Stomach (tissue), 9 donors: ENCODE data around the gene CHMP4B. TPM values are rescaled to one million over a fixed set of nuclear protein-coding genes. Genes with fewer than 3 reads are reported as not detected.

Experiments
- DNase-seq, 2 donors: peaks; one replicate each; pipeline versions ENCODE4 v3.0.0 to v3.0.0-alpha.2; 2013 to 2019
- H3K27ac ChIP-seq, 5 donors: fragments of 200-600 bp in 4 of 5; sonication (generic) in 4 of 5; one replicate each; pipeline ENCODE4 v1.5.1; 2013 to 2019; ENCODE audit warnings: mild to moderate bottlenecking in 1 of 5, moderate library complexity in 1 of 5
- H3K27me3 ChIP-seq, 3 donors: fragments of 200-600 bp; sonication (generic); one replicate each; pipeline ENCODE4 v1.5.1; 2017 to 2019; ENCODE audit warnings: mixed run types in 1 of 3
- H3K36me3 ChIP-seq, 4 donors: fragments of 200-600 bp; sonication (generic); 1 replicate in 3 of 4; 2 replicates in 1 of 4; pipeline ENCODE4 v1.5.1; 2016 to 2019
- H3K4me1 ChIP-seq, 4 donors: fragments of 200-600 bp; sonication (generic); one replicate each; pipeline ENCODE4 v1.5.1; 2016 to 2019
- H3K4me3 ChIP-seq, 4 donors: fragments of 200-600 bp; sonication (generic) in 3 of 4; one replicate each; pipeline ENCODE4 v1.5.1; 2016 to 2019; ENCODE audit warnings: mild to moderate bottlenecking in 1 of 4
- H3K9me3 ChIP-seq, 4 donors: fragments of 200-600 bp; sonication (generic); one replicate each; pipeline ENCODE4 v1.5.1; 2016 to 2019
- EP300 ChIP-seq: sonication (generic); formaldehyde crosslinking; IDR thresholded peaks from one replicate; pipeline ENCODE4 v1.6.1; 2017; ENCODE audit warnings: antibody characterized with exemption
- POLR2A ChIP-seq, 4 donors: fragments of 450-650 bp; IDR thresholded peaks; one replicate each; pipeline ENCODE4 v1.6.1; 2016; ENCODE audit warnings: antibody characterized with exemption in 4 of 4, control low read depth in 2 of 4, mild to moderate bottlenecking in 1 of 4, moderate library complexity in 1 of 4
- POLR2AphosphoS5 ChIP-seq, 3 donors: sonication (generic); formaldehyde crosslinking; IDR thresholded peaks; one replicate each; pipeline ENCODE4 v1.6.1; 2016; ENCODE audit warnings: antibody characterized with exemption in 3 of 3
- WGBS, 5 donors: extraction: QIAGEN DNeasy Blood & Tissue Kit in 3 of 5; methylation state at CpG; one replicate each; pipeline versions ENCODE4 v1.1.5 to v1.1.7; 2013 to 2018; 5-methylcytosine and 5-hydroxymethylcytosine counted together
- intact Hi-C: fragments of 100-400 bp; cut with DNase I; formaldehyde crosslinking; loops from one replicate; pipeline ENCODE4 v1.15.1; 2023; ENCODE audit warnings: low total_unique reads
- polyA plus RNA-seq, 3 donors: library from polyadenylated mRNA; stranded (reverse); fragments of 200-250 nt; gene quantifications; one replicate each; pipeline ENCODE4 v1.2.3, GENCODE V29; 2013
- total RNA-seq, 5 donors: library from RNA; depleted of rRNA; stranded (reverse); fragments of >200 nt; gene quantifications; one replicate each; pipeline versions ENCODE4 v1.1.0 to v1.2.3, GENCODE V29; 2014 to 2016
- TF ChIP-seq, protein P1 (sequence below), 7 experiments: fragments of 450-650 bp in 4 of 7; fragments of 200-600 bp in 3 of 7; sonication (generic) in 3 of 7; IDR thresholded peaks; one replicate each; pipeline ENCODE4 v1.5.1; 2016 to 2019; ENCODE audit warnings: antibody characterized with exemption in 7 of 7, control low read depth in 2 of 7, mild to moderate bottlenecking in 1 of 7
- donor health status: healthy with polysubstance abuse.
- donor health status: Bipolar disorder and iron deficiency.
- donor health status: healthy.

Gene CHMP4B
- total and polyA plus RNA-seq, 8 donors = 48.4 to 166 (median 98.5) TPM

DNA sequence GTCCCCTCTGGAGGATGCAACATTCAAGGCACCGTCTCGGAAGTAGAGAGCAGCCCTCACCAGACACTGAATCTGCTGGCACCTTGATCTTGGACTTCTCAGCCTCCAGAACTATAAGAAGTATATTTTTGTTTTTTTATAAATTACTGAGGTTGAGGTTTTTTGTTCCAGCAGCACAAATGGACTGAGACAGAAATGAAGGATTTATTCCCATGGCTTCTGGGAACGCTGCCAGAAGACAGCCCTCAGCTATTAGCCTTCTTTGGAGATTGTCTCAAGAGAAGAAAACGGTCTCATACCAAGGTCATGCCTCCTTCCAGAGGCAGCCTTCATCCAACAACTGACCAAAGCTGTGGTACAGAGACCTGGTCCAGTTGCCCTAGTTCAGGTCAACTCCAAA, 85.4 kb downstream of the CHMP4B start:
- H3K4me1 ChIP-seq = no peaks in the 10 kb centered on the region
- H3K27ac ChIP-seq = no peak overlapping the region
- no peak overlapping the region for H3K4me3 ChIP-seq
- TF ChIP-seq, protein P1, sequence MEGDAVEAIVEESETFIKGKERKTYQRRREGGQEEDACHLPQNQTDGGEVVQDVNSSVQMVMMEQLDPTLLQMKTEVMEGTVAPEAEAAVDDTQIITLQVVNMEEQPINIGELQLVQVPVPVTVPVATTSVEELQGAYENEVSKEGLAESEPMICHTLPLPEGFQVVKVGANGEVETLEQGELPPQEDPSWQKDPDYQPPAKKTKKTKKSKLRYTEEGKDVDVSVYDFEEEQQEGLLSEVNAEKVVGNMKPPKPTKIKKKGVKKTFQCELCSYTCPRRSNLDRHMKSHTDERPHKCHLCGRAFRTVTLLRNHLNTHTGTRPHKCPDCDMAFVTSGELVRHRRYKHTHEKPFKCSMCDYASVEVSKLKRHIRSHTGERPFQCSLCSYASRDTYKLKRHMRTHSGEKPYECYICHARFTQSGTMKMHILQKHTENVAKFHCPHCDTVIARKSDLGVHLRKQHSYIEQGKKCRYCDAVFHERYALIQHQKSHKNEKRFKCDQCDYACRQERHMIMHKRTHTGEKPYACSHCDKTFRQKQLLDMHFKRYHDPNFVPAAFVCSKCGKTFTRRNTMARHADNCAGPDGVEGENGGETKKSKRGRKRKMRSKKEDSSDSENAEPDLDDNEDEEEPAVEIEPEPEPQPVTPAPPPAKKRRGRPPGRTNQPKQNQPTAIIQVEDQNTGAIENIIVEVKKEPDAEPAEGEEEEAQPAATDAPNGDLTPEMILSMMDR (IDR thresholded peaks at IDR 0.05) = no peak
- TF ChIP-seq EP300 (no peak), POLR2AphosphoS5 (IDR thresholded peaks at IDR 0.05) (no peak), POLR2A (IDR thresholded peaks at IDR 0.05) (no peak)
- intact Hi-C loops = no loop called here
- no peaks in the 10 kb centered on the region for H3K27me3 ChIP-seq
- H3K36me3 ChIP-seq = no peaks in the 10 kb centered on the region
- H3K9me3 ChIP-seq = no peaks in the 10 kb centered on the region
- DNase-seq = peak in 1 of 2 donors; percentile 54
- WGBS, 5 donors = 54 to 65% (median 59%) methylated on average over 4 of the region's 4 CpGs

DNA sequence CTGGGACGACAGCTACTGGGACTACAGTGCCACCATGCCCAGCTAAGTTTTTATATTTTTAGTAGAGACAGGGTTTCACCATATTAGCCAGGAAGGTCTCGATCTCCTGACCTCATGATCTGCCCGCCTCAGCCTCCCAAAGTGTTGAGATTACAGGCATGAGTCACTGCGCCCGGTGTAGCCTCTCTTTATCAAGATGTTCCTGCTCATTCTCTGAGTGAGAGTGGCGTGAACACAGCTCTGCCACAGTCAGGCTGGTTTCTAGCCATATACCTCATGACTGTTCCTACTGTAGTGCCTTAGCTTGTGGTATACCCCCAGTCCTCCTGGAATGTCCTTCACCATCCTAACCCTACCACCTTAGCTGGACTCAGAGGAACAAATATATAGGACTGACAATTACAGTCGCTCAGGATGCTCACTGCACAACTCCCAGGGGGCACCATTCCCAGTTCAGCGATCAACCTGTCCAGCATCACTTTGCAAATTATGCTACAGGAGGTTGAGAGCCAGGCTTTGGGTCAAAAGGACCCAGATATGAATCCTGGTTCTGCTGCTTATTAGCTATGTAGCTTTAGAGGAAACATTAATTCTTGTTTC, 86.3 kb downstream of the CHMP4B start:
- TF ChIP-seq POLR2AphosphoS5 (IDR thresholded peaks at IDR 0.05) (no peak), EP300 (no peak), POLR2A (IDR thresholded peaks at IDR 0.05) (no peak)
- TF ChIP-seq, protein P1 (IDR thresholded peaks at IDR 0.05) = no peak
- WGBS, 5 donors = 49 to 66% (median 63%) methylated on average over 8 of the region's 8 CpGs

DNA sequence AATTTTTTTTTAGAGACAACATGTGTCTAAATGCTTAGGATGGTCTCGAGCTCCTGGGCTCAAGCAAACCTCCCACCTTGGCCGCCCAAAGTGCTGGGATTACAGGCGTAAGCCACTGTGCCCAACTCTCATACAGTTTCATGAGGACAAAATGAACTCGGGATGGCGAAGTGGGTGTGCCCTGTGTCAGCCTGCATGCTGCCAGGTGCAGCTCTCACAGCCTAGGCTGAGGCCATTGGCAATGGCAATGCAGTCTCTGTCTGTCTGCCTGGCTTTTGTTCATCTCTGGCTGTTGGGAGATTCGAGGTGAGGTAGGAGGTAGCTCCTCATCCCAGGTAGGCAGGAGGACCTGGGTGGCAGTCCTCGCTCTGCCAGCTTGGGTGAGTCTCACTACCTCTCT, 88.0 kb downstream of the CHMP4B start:
- no peak overlapping the region for H3K27ac ChIP-seq
- no peaks in the 10 kb centered on the region for H3K4me1 ChIP-seq
- H3K36me3 ChIP-seq = no peaks in the 10 kb centered on the region
- H3K4me3 ChIP-seq = no peak overlapping the region
- no peaks in the 10 kb centered on the region for H3K27me3 ChIP-seq
- TF ChIP-seq, protein P1 (IDR thresholded peaks at IDR 0.05) = no peak
- TF ChIP-seq POLR2A (IDR thresholded peaks at IDR 0.05) = no peak
- intact Hi-C loops = no loop called here
- WGBS, 5 donors = 80 to 91% (median 83%) methylated on average over 7 of the region's 7 CpGs
- no peaks in the 10 kb centered on the region for H3K9me3 ChIP-seq
- no peak for DNase-seq

More for the DNA sequence above, 86.3 kb downstream of the CHMP4B start:
- H3K36me3 ChIP-seq = no peaks in the 10 kb centered on the region
- no peaks in the 10 kb centered on the region for H3K9me3 ChIP-seq
- H3K27me3 ChIP-seq = no peaks in the 10 kb centered on the region
- H3K4me3 ChIP-seq = no peak overlapping the region
- H3K27ac ChIP-seq = no peak overlapping the region
- no peaks in the 10 kb centered on the region for H3K4me1 ChIP-seq
- DNase-seq = no peak
- intact Hi-C loops = no loop called here

DNA sequence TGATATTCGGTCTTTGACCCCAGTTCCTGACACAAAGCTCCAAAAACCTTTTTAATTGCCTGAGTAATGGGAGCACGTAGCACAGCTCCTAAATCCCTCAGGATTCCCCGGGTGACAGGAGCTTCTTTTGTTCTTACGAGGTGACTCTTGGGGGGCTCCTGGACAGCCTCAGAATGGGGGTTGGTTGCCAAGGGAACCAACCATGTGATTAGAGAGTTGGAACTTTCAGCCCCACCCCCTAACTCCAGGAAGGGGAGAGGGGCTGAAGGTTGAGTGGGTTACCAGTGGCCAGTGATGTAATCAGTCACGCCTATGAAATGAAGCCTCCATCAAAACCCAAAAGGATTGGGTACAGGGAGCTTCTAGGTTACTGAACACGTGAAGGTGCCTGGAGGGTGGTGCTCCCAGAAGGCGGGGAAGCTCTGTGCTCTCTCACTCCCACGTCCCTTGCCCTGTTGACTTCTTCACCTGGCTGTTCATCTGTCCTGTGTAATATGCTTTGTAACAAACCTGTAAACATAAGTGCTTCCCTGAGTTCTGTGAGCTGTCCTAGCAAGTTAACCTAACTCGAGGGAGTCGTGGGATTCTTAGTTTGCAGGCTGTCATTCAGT, 89.5 kb downstream of the CHMP4B start:
- DNase-seq = no peak
- intact Hi-C loops = no loop called here
- TF ChIP-seq, protein P1 (IDR thresholded peaks at IDR 0.05) = no peak
- TF ChIP-seq POLR2A (IDR thresholded peaks at IDR 0.05) (no peak), EP300 (no peak), POLR2AphosphoS5 (IDR thresholded peaks at IDR 0.05) (no peak)
- no peaks in the 10 kb centered on the region for H3K9me3 ChIP-seq
- H3K27ac ChIP-seq = no peak overlapping the region
- no peak overlapping the region for H3K4me3 ChIP-seq
- no peaks in the 10 kb centered on the region for H3K27me3 ChIP-seq
- no peaks in the 10 kb centered on the region for H3K4me1 ChIP-seq
- 50 to 63% (median 60%) methylated on average over 10 of the region's 10 CpGs for WGBS, 5 donors
- H3K36me3 ChIP-seq = no peaks in the 10 kb centered on the region
